Subcutaneous adipose tissue (tissue), 4 donors: ENCODE results near the gene LRRC72. TPM values are rescaled to one million over a fixed set of nuclear protein-coding genes. Genes with fewer than 3 reads are reported as not detected.

Experiments
- CTCF ChIP-seq: fragments of 450-650 bp; IDR thresholded peaks from one replicate; pipeline ENCODE4 v1.5.1; 2016; ENCODE audit warnings: low read depth, mild to moderate bottlenecking, control low read depth, antibody characterized with exemption, moderate library complexity
- total RNA-seq, 4 donors: library from RNA; depleted of rRNA; stranded (reverse); fragments of >200 nt; gene quantifications; one replicate each; pipeline ENCODE4 v1.1.0, GENCODE V29; 2016

Gene LRRC72
- total RNA-seq, 4 donors from 2014 or later = not detected

GRCh38 chr7:16609842-16610450, 83.3 kb downstream of the LRRC72 start:
- no peak for TF ChIP-seq CTCF

GRCh38 chr7:16611711-16612110, 85.1 kb downstream of the LRRC72 start:
- TF ChIP-seq CTCF = no peak

GRCh38 chr7:16615228-16615627, 88.6 kb downstream of the LRRC72 start:
- no peak for TF ChIP-seq CTCF

- TF ChIP-seq CTCF = no peak
Measured at GRCh38 chr7:16616122-16616521, 89.5 kb downstream of the LRRC72 start.

DNA sequence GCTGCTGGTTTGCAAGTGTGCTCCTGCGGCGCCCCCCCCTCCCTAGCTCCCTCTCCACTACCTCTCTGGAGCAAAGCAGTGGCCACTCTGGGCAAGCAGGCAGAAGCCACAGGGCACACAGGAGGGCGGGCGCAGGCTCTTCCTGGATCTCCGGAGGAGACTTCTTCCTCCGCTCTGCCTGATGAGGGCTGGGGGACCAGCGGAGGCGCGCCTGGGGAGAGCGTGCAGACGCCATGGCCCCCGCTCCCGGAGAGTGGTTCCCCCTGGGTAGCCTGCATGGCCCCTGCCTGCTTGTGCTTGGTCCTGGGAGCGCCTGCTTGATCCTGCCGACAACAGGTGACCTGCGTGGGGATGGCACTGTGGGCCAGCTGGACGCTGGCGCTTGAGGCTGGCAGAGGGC, 89.9 kb downstream of the LRRC72 start:
- no peak for TF ChIP-seq CTCF

DNA sequence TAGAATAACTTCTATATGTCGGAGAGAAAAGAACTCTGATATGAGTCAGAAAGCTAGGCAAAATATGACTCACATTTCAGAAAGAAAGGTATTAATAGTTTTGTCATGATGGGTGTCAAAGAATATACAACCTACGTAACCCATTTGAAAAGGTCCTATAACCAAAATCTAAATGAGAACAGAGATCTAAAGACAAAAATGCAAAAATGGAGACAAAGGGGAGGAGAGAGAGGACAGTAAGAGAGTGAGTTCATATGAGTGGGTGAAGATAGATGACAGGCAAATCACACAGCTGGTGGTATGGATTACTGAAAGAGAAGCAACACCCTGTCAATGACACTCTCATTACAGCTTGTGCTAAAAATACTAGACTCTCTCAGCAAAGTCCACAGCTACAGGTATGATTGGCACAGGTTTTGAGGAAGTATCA, 93.4 kb downstream of the LRRC72 start:
- TF ChIP-seq CTCF = no peak

GRCh38 chr7:16626388-16626787, 99.8 kb downstream of the LRRC72 start:
- no peak for TF ChIP-seq CTCF
